ENCODE results near the gene SLC39A9. TPM values are rescaled to one million over a fixed set of nuclear protein-coding genes. Genes with fewer than 3 reads are reported as not detected.

Gene SLC39A9
- total and polyA plus RNA-seq, 2 experiments from 2014 or later, result 17.7 to 48.1 TPM

GRCh38 chr14:69490219-69490918 lies 91.9 kb downstream of the SLC39A9 start:
- H3K36me3 ChIP-seq (ENCODE audit: insufficient read depth), result no peaks in the 10 kb centered on the region
- H3K9me2 ChIP-seq (ENCODE audit: insufficient read depth), result no peaks in the 10 kb centered on the region
- no peak for DNase-seq (ENCODE audit: low spot score)
- no peaks in the 10 kb centered on the region; the same call in 1 of the 2 replicates for H4K20me1 ChIP-seq (replicated peaks; ENCODE audit: insufficient read depth)
- H3K4me1 Mint-ChIP-seq, result peaks cover 10% of the 10 kb centered on the region
- H2AFZ ChIP-seq, result no peak overlapping the region
- no peak overlapping the region for H3K27ac ChIP-seq (ENCODE audit: low read depth)
- no peak overlapping the region for H3K4me3 Mint-ChIP-seq
- H3K9me3 Mint-ChIP-seq, result no peaks in the 10 kb centered on the region
- H3K36me3 Mint-ChIP-seq (ENCODE audit: low read depth), result no peaks in the 10 kb centered on the region
- TF ChIP-seq STAT1 (IDR thresholded peaks at IDR 0.05; ENCODE audit: unreplicated experiment), result no peak
- TF ChIP-seq POLR2AphosphoS5 (IDR thresholded peaks at IDR 0.05; ENCODE audit: low read depth), result no peak
- no peak for TF ChIP-seq JUNB (IDR thresholded peaks at IDR 0.05; ENCODE audit: unreplicated experiment)
- no peak for TF ChIP-seq ETS1 (IDR thresholded peaks at IDR 0.05)
- no peak for TF ChIP-seq ZNF462 (CRISPR knock-in tag; IDR thresholded peaks at IDR 0.05)
- no peak for TF ChIP-seq EZH2phosphoT487 (IDR thresholded peaks at IDR 0.05; ENCODE audit: unreplicated experiment)
- TF ChIP-seq EZH2 (IDR thresholded peaks at IDR 0.05; ENCODE audit: low read depth, unreplicated experiment), result no peak
- no peak for TF ChIP-seq CREB1 (CRISPR knock-in tag; IDR thresholded peaks at IDR 0.05; ENCODE audit: low read depth)
- no peak for TF ChIP-seq CTCF (conservative IDR thresholded peaks at IDR 0.05; ENCODE audit: low read depth in 2 of 2)
- no peak for TF ChIP-seq REST (IDR thresholded peaks at IDR 0.05; ENCODE audit: unreplicated experiment)
- no peak for TF ChIP-seq NANOG (IDR thresholded peaks at IDR 0.05; ENCODE audit: borderline replicate concordance)
- TF ChIP-seq ZNF331 (CRISPR knock-in tag; IDR thresholded peaks at IDR 0.05; ENCODE audit: low read depth), result no peak
- no peak for TF ChIP-seq ZNF114 (CRISPR knock-in tag; IDR thresholded peaks at IDR 0.05)
- no peak overlapping the region for H3K4me3 ChIP-seq
- H3K4me2 ChIP-seq, result no peak overlapping the region
- H3K27me3 Mint-ChIP-seq (ENCODE audit: insufficient read depth, low read depth, poor library complexity), result peaks cover 22% of the 10 kb centered on the region
- no peak for ATAC-seq
- no peaks in the 10 kb centered on the region for H3K79me2 ChIP-seq (replicated peaks; ENCODE audit: insufficient read depth)
- H3K27me3 ChIP-seq (ENCODE audit: insufficient read depth), result peaks cover 25% of the 10 kb centered on the region
- H3F3A ChIP-seq (replicated peaks; ENCODE audit: low read depth), result no peaks in the 10 kb centered on the region
- no peak overlapping the region for H3K27ac Mint-ChIP-seq
- no peaks in the 10 kb centered on the region for H3K4me1 ChIP-seq (ENCODE audit: insufficient read depth)

Data from GM23338 (cell line).